Nephron progenitor cell (in vitro differentiated cells): ENCODE data around the gene KIF3A.

Experiments
- DNase-seq: peaks from one replicate; pipeline ENCODE4 v3.0.0; 2021
- H3K27ac Mint-ChIP-seq: 2 replicates; pipeline ENCODE4 v1.8.0; 2021; ENCODE audit warnings: mild to moderate bottlenecking, moderate library complexity, mixed read lengths
- H3K27me3 Mint-ChIP-seq: 2 replicates; pipeline ENCODE4 v1.8.0; 2021; ENCODE audit warnings: mild to moderate bottlenecking, low read depth, mixed read lengths; ENCODE audit not compliant: poor library complexity
- H3K36me3 Mint-ChIP-seq: 2 replicates; pipeline ENCODE4 v1.8.0; 2021; ENCODE audit warnings: low read depth, mixed read lengths
- H3K4me1 Mint-ChIP-seq: 2 replicates; pipeline ENCODE4 v1.8.0; 2021; ENCODE audit warnings: mixed read lengths
- H3K4me3 Mint-ChIP-seq: 2 replicates; pipeline ENCODE4 v1.8.0; 2021; ENCODE audit warnings: mild to moderate bottlenecking, moderate library complexity, mixed read lengths
- H3K9me3 Mint-ChIP-seq: 2 replicates; pipeline ENCODE4 v1.8.0; 2021; ENCODE audit warnings: mild to moderate bottlenecking, moderate library complexity, mixed read lengths
- TF ChIP-seq, protein P1 (sequence below): fragments of 200-600 bp; sonication (generic); IDR thresholded peaks from 2 replicates; pipeline ENCODE4 v1.5.0; 2021; ENCODE audit warnings: antibody characterized with exemption

The KIF3A gene

DNA sequence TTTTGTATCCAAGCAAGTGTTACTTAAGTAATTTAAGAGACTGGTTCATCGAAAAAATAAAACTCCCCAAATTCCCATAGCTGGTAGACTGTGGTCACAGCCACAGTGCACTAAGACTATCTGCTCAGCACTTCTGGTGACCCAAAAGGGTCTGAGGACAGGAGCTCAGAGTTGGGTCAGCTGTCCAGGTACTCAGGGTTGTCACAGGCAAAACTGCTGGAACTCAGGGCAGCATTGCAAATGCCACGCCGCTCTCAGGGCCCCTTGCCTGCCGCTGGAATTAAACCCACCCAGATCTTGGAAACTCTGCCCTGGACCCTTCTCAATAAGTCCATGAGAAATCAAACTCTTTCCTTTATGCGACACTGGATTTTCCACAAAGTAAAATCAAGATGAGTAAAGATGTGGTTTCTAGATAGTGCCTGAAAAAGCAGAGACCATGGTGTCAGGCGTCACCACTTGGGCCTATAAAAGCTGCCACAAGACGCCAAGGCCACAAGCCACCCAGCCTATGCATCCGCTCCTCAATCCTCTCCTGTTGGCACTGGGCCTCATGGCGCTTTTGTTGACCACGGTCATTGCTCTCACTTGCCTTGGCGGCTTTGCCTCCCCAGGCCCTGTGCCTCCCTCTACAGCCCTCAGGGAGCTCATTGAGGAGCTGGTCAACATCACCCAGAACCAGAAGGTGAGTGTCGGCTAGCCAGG, 79.5 kb downstream of the KIF3A start, which contains the start of gene IL13:
Gene IL13 (plus strand): TSS at position 498 of the 705 bp plus-strand sequence. CDS start 14 bp downstream, at position 512.
- TF ChIP-seq, protein P1, sequence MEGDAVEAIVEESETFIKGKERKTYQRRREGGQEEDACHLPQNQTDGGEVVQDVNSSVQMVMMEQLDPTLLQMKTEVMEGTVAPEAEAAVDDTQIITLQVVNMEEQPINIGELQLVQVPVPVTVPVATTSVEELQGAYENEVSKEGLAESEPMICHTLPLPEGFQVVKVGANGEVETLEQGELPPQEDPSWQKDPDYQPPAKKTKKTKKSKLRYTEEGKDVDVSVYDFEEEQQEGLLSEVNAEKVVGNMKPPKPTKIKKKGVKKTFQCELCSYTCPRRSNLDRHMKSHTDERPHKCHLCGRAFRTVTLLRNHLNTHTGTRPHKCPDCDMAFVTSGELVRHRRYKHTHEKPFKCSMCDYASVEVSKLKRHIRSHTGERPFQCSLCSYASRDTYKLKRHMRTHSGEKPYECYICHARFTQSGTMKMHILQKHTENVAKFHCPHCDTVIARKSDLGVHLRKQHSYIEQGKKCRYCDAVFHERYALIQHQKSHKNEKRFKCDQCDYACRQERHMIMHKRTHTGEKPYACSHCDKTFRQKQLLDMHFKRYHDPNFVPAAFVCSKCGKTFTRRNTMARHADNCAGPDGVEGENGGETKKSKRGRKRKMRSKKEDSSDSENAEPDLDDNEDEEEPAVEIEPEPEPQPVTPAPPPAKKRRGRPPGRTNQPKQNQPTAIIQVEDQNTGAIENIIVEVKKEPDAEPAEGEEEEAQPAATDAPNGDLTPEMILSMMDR, result no peak
- peaks cover 50% of the 10 kb centered on the region for H3K27me3 Mint-ChIP-seq
- H3K9me3 Mint-ChIP-seq, result peaks cover 10% of the 10 kb centered on the region
- H3K27ac Mint-ChIP-seq, result no peak within 1 kb of the TSS
- no peak within 1 kb of the TSS for H3K4me3 Mint-ChIP-seq
- H3K36me3 Mint-ChIP-seq, result no peaks in the 10 kb centered on the region
- H3K4me1 Mint-ChIP-seq, result peaks cover 30% of the 10 kb centered on the region
- DNase-seq, result no peak

DNA sequence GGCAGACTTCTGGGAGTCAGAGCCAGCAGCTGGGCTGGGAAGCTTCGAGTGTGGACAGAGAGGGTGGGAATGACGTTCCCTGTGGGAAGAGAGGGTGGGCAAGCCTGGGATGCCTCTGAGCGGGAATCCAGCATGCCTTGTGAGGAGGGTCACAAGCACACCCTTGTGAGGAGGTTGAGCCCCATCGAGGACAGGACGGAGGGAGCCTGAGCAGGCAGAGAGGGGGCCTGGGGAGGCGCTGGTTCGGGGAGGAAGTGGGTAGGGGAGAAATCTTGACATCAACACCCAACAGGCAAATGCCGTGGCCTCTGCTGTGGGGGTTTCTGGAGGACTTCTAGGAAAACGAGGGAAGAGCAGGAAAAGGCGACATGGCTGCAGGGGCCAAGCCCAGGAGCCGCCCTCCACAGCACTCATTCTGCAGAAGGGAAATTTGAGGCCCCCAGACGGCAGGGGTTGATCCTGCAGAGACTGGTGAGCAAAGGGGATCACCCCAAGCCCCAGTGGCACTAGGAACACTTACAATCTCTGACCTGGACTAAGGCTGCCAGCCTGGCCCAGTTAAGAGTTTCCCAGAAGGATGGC, 80.5 kb downstream of the KIF3A start:
- Mint-ChIP-seq H3K4me3 (peak overlapping the region; percentile 20), H3K27me3 (peaks cover 53% of the 10 kb centered on the region)

DNA sequence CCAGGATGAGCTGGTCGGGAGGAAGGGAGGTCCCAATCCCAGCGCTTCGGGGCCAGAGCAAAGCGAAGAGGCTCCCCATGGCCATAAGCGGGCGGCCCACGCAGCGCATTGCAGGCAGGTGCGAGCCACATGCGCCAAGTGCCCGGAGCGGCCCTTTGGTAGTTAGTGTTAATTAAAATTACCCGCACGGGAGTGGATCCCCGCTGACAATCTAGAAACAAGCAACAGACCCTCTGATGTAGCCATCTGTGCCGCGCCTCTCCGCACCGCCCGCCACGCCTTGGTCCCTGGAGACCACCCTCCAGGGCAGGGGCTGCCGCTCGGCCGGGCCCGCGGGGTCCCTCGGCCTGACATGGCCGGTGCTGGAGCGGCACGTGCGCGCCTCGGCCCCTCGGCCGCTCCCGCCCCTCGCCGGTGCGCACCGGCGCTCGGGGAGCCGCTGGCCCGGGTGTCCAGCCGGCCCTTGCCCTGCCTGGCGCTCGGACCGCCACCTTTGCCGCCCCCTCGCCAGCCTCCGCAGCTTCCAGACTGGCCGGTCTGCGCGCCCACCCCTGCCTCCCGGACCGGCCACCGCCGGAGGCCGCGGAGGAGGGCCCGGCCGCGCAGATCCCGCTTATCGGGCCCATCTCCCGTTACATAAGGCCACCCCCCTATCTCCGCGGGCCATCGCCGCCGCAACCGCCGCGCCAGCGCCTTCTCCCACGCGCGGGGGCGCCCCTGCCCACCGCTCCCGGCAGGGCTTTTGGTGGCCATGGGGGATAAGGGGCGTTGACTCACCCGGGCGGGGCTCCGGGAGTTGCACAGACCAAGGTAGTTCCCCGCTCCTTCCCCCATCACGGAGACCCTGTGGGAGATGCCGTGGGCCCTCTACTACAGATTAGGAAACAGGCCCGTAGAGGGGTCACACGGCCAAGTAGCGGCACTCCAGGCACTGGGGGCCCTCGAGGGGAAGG, 81.2 kb downstream of the KIF3A start:
- Mint-ChIP-seq H3K36me3 (no peaks in the 10 kb centered on the region), H3K27ac (no peak overlapping the region), H3K4me1 (peaks cover 12% of the 10 kb centered on the region), H3K27me3 (peaks cover 56% of the 10 kb centered on the region), H3K4me3 (peak overlapping the region; percentile 40), H3K9me3 (peaks cover 13% of the 10 kb centered on the region)
- peak; percentile 63 for DNase-seq
- TF ChIP-seq, protein P1, result peak; percentile 6

More for the DNA sequence above, 80.5 kb downstream of the KIF3A start:
- no peak for DNase-seq
- Mint-ChIP-seq H3K36me3 (no peaks in the 10 kb centered on the region), H3K9me3 (peaks cover 10% of the 10 kb centered on the region), H3K27ac (no peak overlapping the region), H3K4me1 (peaks cover 20% of the 10 kb centered on the region)
- TF ChIP-seq, protein P1, result no peak

DNA sequence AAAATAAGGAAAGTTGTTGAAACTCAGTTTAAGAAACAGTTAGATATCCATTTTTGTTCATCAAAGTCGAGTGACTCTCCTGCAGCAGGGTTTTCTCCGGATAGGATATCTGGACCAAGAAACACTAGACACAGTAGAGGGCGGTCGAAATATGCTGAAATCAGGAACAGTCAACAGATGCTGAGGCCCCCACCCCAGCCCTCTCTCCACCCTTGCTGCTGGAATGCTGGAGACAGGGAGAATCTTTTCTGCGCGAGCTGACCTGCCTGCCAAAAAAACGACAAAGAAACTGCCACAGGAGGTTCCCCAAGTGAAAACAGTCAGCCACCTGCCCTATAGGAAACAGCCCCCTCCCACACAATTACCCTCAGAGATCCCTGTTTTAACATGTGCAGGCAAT, 83.6 kb downstream of the KIF3A start:
- H3K4me1 Mint-ChIP-seq, result no peaks in the 10 kb centered on the region
- no peak overlapping the region for H3K4me3 Mint-ChIP-seq
- TF ChIP-seq, protein P1, result no peak
- H3K27me3 Mint-ChIP-seq, result peaks cover 60% of the 10 kb centered on the region
- H3K27ac Mint-ChIP-seq, result no peak overlapping the region
- no peak for DNase-seq
- H3K9me3 Mint-ChIP-seq, result peaks cover 26% of the 10 kb centered on the region
- H3K36me3 Mint-ChIP-seq, result no peaks in the 10 kb centered on the region

GRCh38 chr5:132651838-132652469, 85.4 kb downstream of the KIF3A start:
- H3K4me3 Mint-ChIP-seq, result no peak overlapping the region
- no peaks in the 10 kb centered on the region for H3K4me1 Mint-ChIP-seq
- H3K27ac Mint-ChIP-seq, result no peak overlapping the region
- TF ChIP-seq, protein P1, result no peak
- H3K36me3 Mint-ChIP-seq, result peaks cover 9% of the 10 kb centered on the region
- peaks cover 40% of the 10 kb centered on the region for H3K9me3 Mint-ChIP-seq
- H3K27me3 Mint-ChIP-seq, result peaks cover 57% of the 10 kb centered on the region
- DNase-seq, result no peak
